ENCODE results near the gene MUC21. TPM values are rescaled to one million over a fixed set of nuclear protein-coding genes. Genes with fewer than 3 reads are reported as not detected.
A peak's percentile ranks its signal among the peaks of the same experiment; 100 is the strongest.

Gene MUC21
- polyA plus RNA-seq, 3 donors: not detected

GRCh38 chr6:30948811-30949210, 34.7 kb upstream of the MUC21 start:
- Histone ChIP-seq H3K36me3 (replicated peaks in 1 of 2; ENCODE audit: control insufficient read depth in 1 of 2, insufficient read depth in 2 of 2, low read length in 2 of 2) (no peaks in the 10 kb centered on the region), H3K4me1 (ENCODE audit: control insufficient read depth in 1 of 2, insufficient read depth in 2 of 2, low read length in 2 of 2) (no peaks in the 10 kb centered on the region), H3K4me3 (replicated peaks in 1 of 3; ENCODE audit: low read depth in 2 of 3, low read length in 3 of 3) (no peak overlapping the region), H3K27me3 (ENCODE audit: control insufficient read depth in 2 of 2, insufficient read depth in 2 of 2, low read length in 2 of 2) (peaks cover 16 to 32% of the 10 kb centered on the region in 2 donors), H4K20me1 (ENCODE audit: insufficient read depth, low read length) (no peaks in the 10 kb centered on the region), H3K4me2 (replicated peaks; ENCODE audit: extremely low read depth, low read length, poor library complexity, severe bottlenecking) (no peak overlapping the region), H2AFZ (ENCODE audit: insufficient read depth, low read depth, low read length, poor library complexity, severe bottlenecking) (no peak overlapping the region), H3K9me3 (replicated peaks in 1 of 2; ENCODE audit: control insufficient read depth in 1 of 2, insufficient read depth in 1 of 2, low read length in 2 of 2) (no peaks in the 10 kb centered on the region), H3K79me2 (ENCODE audit: insufficient read depth, low read length) (no peaks in the 10 kb centered on the region), H3K27ac (ENCODE audit: low read depth in 1 of 2, low read length in 2 of 2) (no peak overlapping the region), H3K9ac (ENCODE audit: insufficient read depth, low read length, poor library complexity, severe bottlenecking) (no peak overlapping the region)
- H3K4me3 Mint-ChIP-seq: no peak overlapping the region
- WGBS (ENCODE audit: insufficient coverage): 94% methylated on average over 2 of the region's 6 CpGs
- H3K27me3 Mint-ChIP-seq (ENCODE audit: low read depth in 3 of 3): peaks cover 30 to 61% (median 39%) of the 10 kb centered on the region in 3 donors
- no peak for DNase-seq
- H3K9me3 Mint-ChIP-seq: peaks cover 1 to 9% (median 6%) of the 10 kb centered on the region in 7 donors
- no peaks in the 10 kb centered on the region for H3K36me3 Mint-ChIP-seq
- H3K27ac Mint-ChIP-seq: no peak overlapping the region
- TF ChIP-seq CTCF (IDR thresholded peaks at IDR 0.05): no peak
- H3K4me1 Mint-ChIP-seq: no peaks in the 10 kb centered on the region
- intact Hi-C loops (cut with micrococcal nuclease): no loop called here

- Histone ChIP-seq H3K79me2 (ENCODE audit: insufficient read depth, low read length) (no peaks in the 10 kb centered on the region), H3K36me3 (replicated peaks in 1 of 2; ENCODE audit: control insufficient read depth in 1 of 2, insufficient read depth in 2 of 2, low read length in 2 of 2) (no peaks in the 10 kb centered on the region), H2AFZ (ENCODE audit: insufficient read depth, low read depth, low read length, poor library complexity, severe bottlenecking) (no peak overlapping the region), H3K27ac (ENCODE audit: low read depth in 1 of 2, low read length in 2 of 2) (no peak overlapping the region), H3K4me2 (replicated peaks; ENCODE audit: extremely low read depth, low read length, poor library complexity, severe bottlenecking) (no peak overlapping the region), H3K9me3 (replicated peaks in 1 of 2; ENCODE audit: control insufficient read depth in 1 of 2, insufficient read depth in 1 of 2, low read length in 2 of 2) (no peaks in the 10 kb centered on the region), H4K20me1 (ENCODE audit: insufficient read depth, low read length) (no peaks in the 10 kb centered on the region), H3K9ac (ENCODE audit: insufficient read depth, low read length, poor library complexity, severe bottlenecking) (no peak overlapping the region), H3K27me3 (ENCODE audit: control insufficient read depth in 2 of 2, insufficient read depth in 2 of 2, low read length in 2 of 2) (peaks cover 40 to 62% of the 10 kb centered on the region in 2 donors), H3K4me1 (ENCODE audit: control insufficient read depth in 1 of 2, insufficient read depth in 2 of 2, low read length in 2 of 2) (peaks cover 14 to 15% of the 10 kb centered on the region in 2 donors), H3K4me3 (replicated peaks in 1 of 3; ENCODE audit: low read depth in 2 of 3, low read length in 3 of 3) (no peak overlapping the region)
- WGBS (ENCODE audit: insufficient coverage): 77% methylated on average over 2 of the region's 5 CpGs
- intact Hi-C loops (cut with micrococcal nuclease): no loop called here
- H3K27me3 Mint-ChIP-seq (ENCODE audit: low read depth in 3 of 3): peaks cover 47 to 82% (median 57%) of the 10 kb centered on the region in 3 donors
- H3K4me3 Mint-ChIP-seq: no peak overlapping the region
- no peak for TF ChIP-seq CTCF (IDR thresholded peaks at IDR 0.05)
- peak overlapping the region in 1 of 7 donors; percentile 9 for H3K27ac Mint-ChIP-seq
- H3K9me3 Mint-ChIP-seq: peaks cover 1 to 9% (median 6%) of the 10 kb centered on the region in 7 donors
- H3K36me3 Mint-ChIP-seq: no peaks in the 10 kb centered on the region
- DNase-seq: no peak
- H3K4me1 Mint-ChIP-seq: peaks cover 11% of the 10 kb centered on the region
Observed at GRCh38 chr6:30951907-30952469, 31.5 kb upstream of the MUC21 start.
